A673 (cell line): ENCODE results near the gene FAM50A. TPM values are rescaled to one million over a fixed set of nuclear protein-coding genes. Genes with fewer than 3 reads are reported as not detected.

Source experiments
- BruUV-seq: library from RNA; stranded (reverse); fragments of 400-500 nt; replicated peaks from 2 replicates; lab custom pipeline; 2021; lab: Mats Ljungman, UMichigan
- CTCF ChIA-PET: fragments of 300-600 bp; sonication (Branson Sonifier 250); formaldehyde crosslinking; loops from one replicate; lab custom pipeline; 2022; ENCODE audit warnings: antibody characterized with exemption; lab: Charles Lee
- POLR2A ChIA-PET: fragments of 300-600 bp; sonication (Branson Sonifier 250); formaldehyde crosslinking; loops from one replicate; lab custom pipeline; 2022; ENCODE audit warnings: antibody characterized with exemption; ENCODE audit not compliant: low non-redundant PET; lab: Charles Lee
- DNase-seq: peaks from one replicate; pipeline ENCODE4 v3.0.0-alpha.2; 2015; ENCODE audit warnings: low spot score
- H3K27ac ChIP-seq: fragments of 200-600 bp; sonication (generic); 2 replicates; pipeline ENCODE4 v1.5.1; 2016; ENCODE audit warnings: mixed run types, low read depth, mild to moderate bottlenecking, mixed read lengths, antibody characterized with exemption, low read length; ENCODE audit not compliant: poor library complexity, severe bottlenecking
- H3K27me3 ChIP-seq: fragments of 200-600 bp; sonication (generic); replicated peaks from 2 replicates; pipeline ENCODE4 v1.6.1; 2017; ENCODE audit warnings: mixed run types, low read depth, mild to moderate bottlenecking, mixed read lengths, antibody characterized with exemption, low read length; ENCODE audit not compliant: insufficient read depth, poor library complexity
- H3K36me3 ChIP-seq: fragments of 200-600 bp; sonication (generic); 2 replicates; pipeline ENCODE4 v1.6.1; 2016; ENCODE audit warnings: mixed run types, mild to moderate bottlenecking, mixed read lengths, antibody characterized with exemption, low read length; ENCODE audit not compliant: insufficient read depth, poor library complexity, severe bottlenecking
- H3K4me1 ChIP-seq: fragments of 200-600 bp; sonication (generic); 2 replicates; pipeline ENCODE4 v1.6.1; 2017; ENCODE audit warnings: mixed run types, mild to moderate bottlenecking, mixed read lengths, antibody characterized with exemption, low read length; ENCODE audit not compliant: insufficient read depth, poor library complexity, severe bottlenecking
- H3K4me3 ChIP-seq: fragments of 200-600 bp; sonication (generic); 2 replicates; pipeline ENCODE4 v1.5.1; 2016; ENCODE audit warnings: low read depth, mixed run types, mild to moderate bottlenecking, mixed read lengths, low read length; ENCODE audit not compliant: poor library complexity, severe bottlenecking
- H3K9me3 ChIP-seq: fragments of 200-600 bp; sonication (generic); 2 replicates; pipeline ENCODE4 v1.6.1; 2016; ENCODE audit warnings: mixed run types, low read depth, mild to moderate bottlenecking, mixed read lengths, antibody characterized with exemption, low read length; ENCODE audit not compliant: poor library complexity, severe bottlenecking
- CTCF ChIP-seq: fragments of 300-800, 200-600 bp; sonication (generic); conservative IDR thresholded peaks from 2 replicates; pipeline ENCODE4 v1.5.1; 2017; ENCODE audit warnings: low read depth, mild to moderate bottlenecking, antibody characterized with exemption, low read length, moderate library complexity, mixed read lengths
- EZH2 ChIP-seq: fragments of 200-600 bp; sonication (generic); IDR thresholded peaks from 2 replicates; pipeline ENCODE4 v1.6.1; 2017; ENCODE audit warnings: borderline replicate concordance, low read depth, mild to moderate bottlenecking, mixed read lengths, antibody characterized with exemption, low read length; ENCODE audit not compliant: poor library complexity, severe bottlenecking
- intact Hi-C: fragments of 100-400 bp; cut with micrococcal nuclease; formaldehyde crosslinking; loops from one replicate; pipeline ENCODE4 v1.10.0; 2022; ENCODE audit not compliant: unreplicated experiment
- total RNA-seq: library from RNA; stranded (reverse); gene quantifications from 2 replicates; pipeline ENCODE4 v1.2.3, GENCODE V29; 2021

FAM50A gene
- total RNA-seq, 1 experiment from 2014 or later = 83.7 TPM

DNA sequence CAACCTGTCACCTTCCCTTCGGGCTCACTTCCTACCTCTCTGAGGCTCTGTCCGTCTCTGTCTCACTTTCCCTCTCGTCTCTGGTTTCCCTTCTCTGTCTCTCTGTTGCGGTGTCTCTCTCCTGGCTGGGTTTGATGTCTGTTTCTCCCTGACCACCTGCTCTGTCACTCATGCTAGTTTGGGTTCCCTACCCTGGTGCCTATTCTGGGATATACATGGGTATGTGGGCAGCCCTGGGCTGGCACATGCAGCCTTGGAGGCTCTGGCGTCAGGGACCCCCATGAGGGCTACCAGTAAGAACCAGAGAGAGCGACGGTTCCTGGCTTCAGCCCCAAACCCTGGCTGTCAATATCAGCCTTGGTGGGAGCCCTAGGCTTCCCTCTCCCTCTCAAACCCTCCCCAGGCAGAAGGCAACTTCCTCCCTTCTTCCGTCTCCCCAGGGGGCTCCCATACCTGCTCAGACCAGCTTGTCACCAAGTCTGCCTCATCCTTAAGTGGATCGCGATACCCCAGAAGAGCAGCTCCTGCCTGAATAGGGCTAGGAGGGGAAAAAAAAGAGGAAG lies 35.2 kb upstream of the FAM50A start:
- ChIA-PET CTCF (no interaction called here), POLR2A (no interaction called here)
- TF ChIP-seq EZH2 = no peak
- TF ChIP-seq CTCF = no peak
- no peak for DNase-seq
- intact Hi-C loops = no loop called here
- no peaks in the 10 kb centered on the region for H3K36me3 ChIP-seq
- no peak overlapping the region for H3K27ac ChIP-seq
- no peaks in the 10 kb centered on the region for H3K9me3 ChIP-seq
- no peak overlapping the region for H3K4me3 ChIP-seq
- no peaks in the 10 kb centered on the region for H3K27me3 ChIP-seq
- no peaks in the 10 kb centered on the region for H3K4me1 ChIP-seq
- no TSS peak for BruUV-seq

GRCh38 chrX:154409222-154409871 lies 34.6 kb upstream of the FAM50A start, which contains the start of gene DNASE1L1:
Gene DNASE1L1, minus strand, starts transcription at chrX:154409254. Its CDS starts 3,686 bp downstream, at chrX:154405568.
- no peak within 1 kb of the TSS for H3K27ac ChIP-seq
- H3K27me3 ChIP-seq = no peaks in the 10 kb centered on the region
- ChIA-PET POLR2A (no interaction called here), CTCF (no interaction called here)
- TF ChIP-seq CTCF (no peak), EZH2 (no peak)
- H3K4me1 ChIP-seq = no peaks in the 10 kb centered on the region
- DNase-seq = no peak
- no peaks in the 10 kb centered on the region for H3K36me3 ChIP-seq
- intact Hi-C loops = no loop called here
- no TSS peak for BruUV-seq
- H3K9me3 ChIP-seq = no peaks in the 10 kb centered on the region
- no peak within 1 kb of the TSS for H3K4me3 ChIP-seq

- POLR2A ChIA-PET = no interaction called here
- TF ChIP-seq EZH2 (no peak), CTCF (no peak)
- intact Hi-C loops = no loop called here
- Histone ChIP-seq H3K9me3 (no peaks in the 10 kb centered on the region), H3K4me3 (peak overlapping the region; percentile 79), H3K27ac (peak overlapping the region; percentile 74), H3K36me3 (no peaks in the 10 kb centered on the region), H3K27me3 (no peaks in the 10 kb centered on the region), H3K4me1 (no peaks in the 10 kb centered on the region)
- CTCF ChIA-PET = no interaction called here
- peak; percentile 48 for DNase-seq
- BruUV-seq = no TSS peak
These were observed 32.0 kb upstream of the FAM50A start for GRCh38 chrX:154411981-154412340.
